ENCODE results near the gene FAR2. TPM values are rescaled to one million over a fixed set of nuclear protein-coding genes. Genes with fewer than 3 reads are reported as not detected.

Gene FAR2
- total RNA-seq, 1 donor from 2014 or later, result 15.9 TPM

DNA sequence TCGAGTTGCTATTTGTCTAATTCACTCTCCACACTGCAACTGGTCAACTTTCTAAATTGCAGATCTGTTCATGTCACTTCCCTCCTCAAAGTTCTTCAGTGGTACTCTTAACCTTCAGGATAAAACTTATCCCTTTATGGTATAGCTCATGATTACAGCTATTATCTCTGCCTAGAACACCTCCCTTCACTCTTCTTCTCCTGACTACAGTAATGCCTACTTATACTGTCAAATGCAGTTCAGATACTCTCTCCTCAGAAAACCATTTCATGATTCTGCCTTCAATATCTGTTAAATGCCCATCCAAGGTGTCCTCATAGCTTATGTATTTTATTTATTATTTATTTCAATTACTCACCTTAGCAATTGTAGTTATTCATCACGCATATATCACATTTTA lies 85.5 kb downstream of the FAR2 start:
- Mint-ChIP-seq H3K9me3 (no peaks in the 10 kb centered on the region), H3K27ac (no peak overlapping the region), H3K4me3 (no peak overlapping the region), H3K4me1 (ENCODE audit: unreplicated experiment) (no peaks in the 10 kb centered on the region), H3K27me3 (no peaks in the 10 kb centered on the region), H3K36me3 (no peaks in the 10 kb centered on the region)
- DNase-seq (ENCODE audit: extremely low spot score, unreplicated experiment), result no peak
- TF ChIP-seq, protein P1, sequence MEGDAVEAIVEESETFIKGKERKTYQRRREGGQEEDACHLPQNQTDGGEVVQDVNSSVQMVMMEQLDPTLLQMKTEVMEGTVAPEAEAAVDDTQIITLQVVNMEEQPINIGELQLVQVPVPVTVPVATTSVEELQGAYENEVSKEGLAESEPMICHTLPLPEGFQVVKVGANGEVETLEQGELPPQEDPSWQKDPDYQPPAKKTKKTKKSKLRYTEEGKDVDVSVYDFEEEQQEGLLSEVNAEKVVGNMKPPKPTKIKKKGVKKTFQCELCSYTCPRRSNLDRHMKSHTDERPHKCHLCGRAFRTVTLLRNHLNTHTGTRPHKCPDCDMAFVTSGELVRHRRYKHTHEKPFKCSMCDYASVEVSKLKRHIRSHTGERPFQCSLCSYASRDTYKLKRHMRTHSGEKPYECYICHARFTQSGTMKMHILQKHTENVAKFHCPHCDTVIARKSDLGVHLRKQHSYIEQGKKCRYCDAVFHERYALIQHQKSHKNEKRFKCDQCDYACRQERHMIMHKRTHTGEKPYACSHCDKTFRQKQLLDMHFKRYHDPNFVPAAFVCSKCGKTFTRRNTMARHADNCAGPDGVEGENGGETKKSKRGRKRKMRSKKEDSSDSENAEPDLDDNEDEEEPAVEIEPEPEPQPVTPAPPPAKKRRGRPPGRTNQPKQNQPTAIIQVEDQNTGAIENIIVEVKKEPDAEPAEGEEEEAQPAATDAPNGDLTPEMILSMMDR (conservative IDR thresholded peaks at IDR 0.05), result no peak

DNA sequence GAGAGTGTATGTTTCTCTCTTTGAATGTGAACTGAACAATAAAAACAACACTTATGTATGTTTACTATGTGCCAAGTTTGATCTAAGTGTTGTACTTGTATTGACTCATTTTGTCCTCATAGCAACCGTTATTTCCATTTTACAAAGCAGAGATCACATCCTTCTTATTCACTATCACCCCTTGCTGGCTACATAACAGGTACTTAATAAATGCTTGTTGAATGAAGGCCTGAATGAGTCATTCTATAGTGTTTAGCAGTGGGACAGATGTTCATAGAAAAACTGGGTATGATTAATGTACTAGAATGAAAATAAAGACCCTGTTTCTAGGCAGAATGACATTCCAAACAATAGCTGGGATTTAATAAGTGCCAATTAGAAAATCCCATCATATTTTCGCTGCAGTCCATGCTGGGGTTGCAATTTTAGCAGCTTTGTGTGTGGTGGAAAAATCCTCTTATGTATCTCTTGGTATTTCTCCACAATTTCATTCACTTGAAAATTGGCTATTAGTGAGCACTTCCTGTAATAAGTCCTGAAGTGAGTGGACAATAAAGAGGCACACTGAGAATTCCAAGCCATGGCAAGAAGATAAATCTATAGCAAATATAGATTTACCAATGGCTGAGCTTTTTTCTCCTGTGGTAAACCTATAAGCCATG lies 86.0 kb downstream of the FAR2 start:
- H3K27me3 Mint-ChIP-seq, result no peaks in the 10 kb centered on the region
- no peaks in the 10 kb centered on the region for H3K9me3 Mint-ChIP-seq
- TF ChIP-seq, protein P1 (conservative IDR thresholded peaks at IDR 0.05), result no peak
- no peaks in the 10 kb centered on the region for H3K4me1 Mint-ChIP-seq (ENCODE audit: unreplicated experiment)
- no peak for DNase-seq (ENCODE audit: extremely low spot score, unreplicated experiment)
- no peaks in the 10 kb centered on the region for H3K36me3 Mint-ChIP-seq
- H3K4me3 Mint-ChIP-seq, result no peak overlapping the region
- no peak overlapping the region for H3K27ac Mint-ChIP-seq

DNA sequence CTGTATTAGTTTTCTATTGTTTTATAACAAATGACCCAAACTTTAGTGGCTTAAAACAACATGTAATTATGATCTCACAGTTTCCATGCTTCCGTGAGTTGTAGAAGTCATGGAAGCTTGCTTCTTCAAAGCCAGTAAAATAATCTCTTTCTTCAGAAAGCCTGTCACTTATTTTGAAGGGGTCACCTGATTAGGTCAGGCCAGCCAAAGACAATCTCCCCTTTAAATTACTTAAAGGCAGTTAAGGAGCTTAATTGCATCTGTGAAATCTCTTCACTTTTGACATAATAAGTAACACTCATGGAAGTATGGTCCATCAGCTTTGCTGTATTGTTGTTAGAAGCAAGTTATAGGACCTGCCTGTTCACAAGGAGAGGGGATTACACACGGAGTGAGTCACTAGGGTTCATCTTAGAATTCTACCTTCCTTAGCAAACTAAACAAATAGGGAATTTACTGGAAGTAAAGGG lies 89.8 kb downstream of the FAR2 start:
- Mint-ChIP-seq H3K4me3 (no peak overlapping the region), H3K4me1 (ENCODE audit: unreplicated experiment) (peaks cover 24% of the 10 kb centered on the region), H3K36me3 (no peaks in the 10 kb centered on the region), H3K27me3 (peaks cover 4% of the 10 kb centered on the region), H3K9me3 (no peaks in the 10 kb centered on the region), H3K27ac (peak overlapping the region; percentile 21)
- TF ChIP-seq, protein P1 (conservative IDR thresholded peaks at IDR 0.05), result no peak
- no peak for DNase-seq (ENCODE audit: extremely low spot score, unreplicated experiment)

DNA sequence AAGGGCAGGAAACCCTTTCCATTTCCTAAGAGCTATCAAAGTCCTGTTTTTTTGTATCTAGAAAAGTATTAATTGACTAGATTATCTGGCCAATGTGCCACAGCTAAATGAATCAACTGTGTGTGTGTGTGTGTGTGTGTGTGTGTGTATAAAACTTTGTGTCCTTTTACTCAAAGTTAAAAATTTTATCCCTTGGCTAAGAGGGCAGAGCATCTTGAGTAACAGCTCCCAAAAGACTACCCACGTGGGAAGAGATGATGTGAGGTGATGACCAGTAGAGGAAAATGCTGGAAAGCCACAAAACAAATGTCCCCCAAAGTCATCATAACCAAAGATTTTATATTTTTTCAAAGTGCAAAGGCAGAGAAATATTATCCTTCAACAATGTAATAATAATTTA lies 90.3 kb downstream of the FAR2 start:
- Mint-ChIP-seq H3K9me3 (no peaks in the 10 kb centered on the region), H3K36me3 (no peaks in the 10 kb centered on the region), H3K4me3 (no peak overlapping the region), H3K27me3 (peaks cover 4% of the 10 kb centered on the region), H3K27ac (peak overlapping the region; percentile 21), H3K4me1 (ENCODE audit: unreplicated experiment) (peaks cover 24% of the 10 kb centered on the region)
- TF ChIP-seq, protein P1 (conservative IDR thresholded peaks at IDR 0.05), result no peak
- no peak for DNase-seq (ENCODE audit: extremely low spot score, unreplicated experiment)

DNA sequence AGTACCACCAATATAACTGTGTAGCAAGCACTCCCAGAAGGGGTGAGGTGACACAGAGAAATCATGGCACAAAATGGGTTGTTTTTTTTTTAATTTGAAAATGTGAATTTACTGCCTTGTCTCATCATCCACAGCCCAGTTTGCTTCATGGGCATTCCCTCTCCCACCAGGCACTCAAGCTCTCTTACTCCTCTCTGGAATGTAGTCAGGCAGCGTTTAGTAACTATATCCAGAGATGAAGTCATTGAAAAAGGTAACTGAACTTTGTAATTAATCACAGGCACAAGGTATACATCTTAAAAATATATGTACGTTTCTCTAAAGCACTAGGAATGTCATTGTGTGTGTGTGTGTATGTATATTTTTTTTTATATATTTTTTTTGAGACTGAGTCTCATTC lies 91.4 kb downstream of the FAR2 start:
- Mint-ChIP-seq H3K4me1 (ENCODE audit: unreplicated experiment) (peaks cover 24% of the 10 kb centered on the region), H3K27ac (peak overlapping the region; percentile 66), H3K27me3 (peaks cover 4% of the 10 kb centered on the region), H3K9me3 (no peaks in the 10 kb centered on the region), H3K4me3 (peak overlapping the region; percentile 30), H3K36me3 (no peaks in the 10 kb centered on the region)
- TF ChIP-seq, protein P1 (conservative IDR thresholded peaks at IDR 0.05), result no peak
- no peak for DNase-seq (ENCODE audit: extremely low spot score, unreplicated experiment)

All from type B pancreatic cell (in vitro differentiated cells).